HEK293 (cell line): ENCODE data around the gene PRR23A.
"Not testable (repeated sequence)": the region's sequence is repeated elsewhere in the genome, so short reads cannot be mapped to it uniquely, and the experiment has no call there.

Experiments
- CTCF ChIA-PET: fragments of 350-600 bp; formaldehyde crosslinking; extraction: SDS; loops from one replicate; lab custom pipeline; 2021; ENCODE audit warnings: antibody characterized with exemption; lab: Yijun Ruan, JAX
- POLR2A ChIA-PET: fragments of 300-600 bp; formaldehyde crosslinking; extraction: SDS; loops from one replicate; lab custom pipeline; 2020; ENCODE audit warnings: antibody characterized with exemption, inconsistent platforms; lab: Yijun Ruan, JAX
- H3K27ac ChIP-seq: fragments of 200-500 bp; sonication (Bioruptor generic); 2 replicates; pipeline ENCODE4 v1.5.1; 2014; ENCODE audit warnings: low read depth, low read length, control low read depth, inconsistent platforms; ENCODE audit errors: extremely low read depth
- H3K36me3 ChIP-seq, 2 experiments: fragments of 200-500 bp in 1 of 2; sonication (Bioruptor generic) in 1 of 2; 1 replicate in 1 of 2; 2 replicates in 1 of 2; pipeline ENCODE4 v1.5.1; 2014 to 2017; ENCODE audit warnings: inconsistent platforms in 2 of 2, low read length in 2 of 2; ENCODE audit not compliant: control insufficient read depth in 2 of 2, insufficient read depth in 1 of 2
- H3K4me1 ChIP-seq: fragments of 200-500 bp; sonication (Bioruptor generic); 2 replicates; pipeline ENCODE4 v1.5.1; 2014; ENCODE audit warnings: mild to moderate bottlenecking, low read length, inconsistent platforms; ENCODE audit not compliant: control insufficient read depth, insufficient read depth
- H3K4me3 ChIP-seq: 2 replicates; pipeline ENCODE4 v1.5.1; 2011; ENCODE audit warnings: low read depth, mild to moderate bottlenecking, control low read depth, low read length, moderate library complexity
- H3K9me3 ChIP-seq: fragments of 200-500 bp; sonication (Bioruptor generic); 2 replicates; pipeline ENCODE4 v1.5.1; 2014; ENCODE audit warnings: low read depth, low read length, inconsistent platforms; ENCODE audit not compliant: control insufficient read depth, insufficient read depth
- GLI2 ChIP-seq: fragments of 450-650 bp; formaldehyde crosslinking; IDR thresholded peaks from 2 replicates; pipeline ENCODE4; 2017; ENCODE audit warnings: missing biosample characterization, missing genetic modification characterization, low read depth, borderline replicate concordance
- GLIS1 ChIP-seq: fragments of 450-650 bp; formaldehyde crosslinking; IDR thresholded peaks from 2 replicates; pipeline ENCODE4 v1.5.1; 2016; ENCODE audit warnings: missing biosample characterization, missing genetic modification characterization
- SETDB1 ChIP-seq: IDR thresholded peaks from one replicate; pipeline ENCODE4 v1.6.1; 2017; ENCODE audit warnings: mild to moderate bottlenecking, low read length, moderate library complexity, mixed read lengths; ENCODE audit not compliant: insufficient read length
- ZBTB20 ChIP-seq: fragments of 450-650 bp; formaldehyde crosslinking; IDR thresholded peaks from 2 replicates; pipeline ENCODE4 v1.5.1; 2016; ENCODE audit warnings: missing biosample characterization, missing genetic modification characterization
- ZFP41 ChIP-seq: fragments of 450-650 bp; formaldehyde crosslinking; IDR thresholded peaks from 2 replicates; pipeline ENCODE4 v1.5.1; 2016; ENCODE audit warnings: missing biosample characterization, missing genetic modification characterization, borderline replicate concordance
- ZNF132 ChIP-seq: fragments of 450-650 bp; formaldehyde crosslinking; IDR thresholded peaks from 2 replicates; pipeline ENCODE4 v1.5.1; 2017; ENCODE audit warnings: missing biosample characterization, missing genetic modification characterization, borderline replicate concordance
- ZNF2 ChIP-seq: fragments of 450-650 bp; formaldehyde crosslinking; IDR thresholded peaks from 2 replicates; pipeline ENCODE4 v1.5.1; 2016; ENCODE audit warnings: missing biosample characterization, missing genetic modification characterization
- ZNF341 ChIP-seq: fragments of 450-650 bp; formaldehyde crosslinking; IDR thresholded peaks from 2 replicates; pipeline ENCODE4; 2016; ENCODE audit warnings: low read depth, missing biosample characterization, missing genetic modification characterization
- ZNF501 ChIP-seq: fragments of 450-650 bp; formaldehyde crosslinking; IDR thresholded peaks from 2 replicates; pipeline ENCODE4 v1.5.1; 2016; ENCODE audit warnings: missing biosample characterization, missing genetic modification characterization
- ZNF529 ChIP-seq: fragments of 450-650 bp; formaldehyde crosslinking; IDR thresholded peaks from 2 replicates; pipeline ENCODE4 v1.5.1; 2017; ENCODE audit warnings: missing genetic modification characterization, missing biosample characterization; ENCODE audit not compliant: insufficient replicate concordance
- TF ChIP-seq, protein P1 (sequence below): fragments of 450-650 bp; formaldehyde crosslinking; IDR thresholded peaks from 2 replicates; pipeline ENCODE4; 2016; ENCODE audit warnings: missing biosample characterization, missing genetic modification characterization
- TF ChIP-seq, protein P2 (sequence below): fragments of 450-650 bp; formaldehyde crosslinking; IDR thresholded peaks from 2 replicates; pipeline ENCODE4 v1.5.1; 2016; ENCODE audit warnings: missing biosample characterization, missing genetic modification characterization
- TF ChIP-seq, protein P3 (sequence below): fragments of 450-650 bp; formaldehyde crosslinking; IDR thresholded peaks from 2 replicates; pipeline ENCODE4 v1.5.0; 2017; ENCODE audit warnings: missing biosample characterization, missing genetic modification characterization, borderline replicate concordance
- TF ChIP-seq, protein P4 (sequence below): sonication (generic); formaldehyde crosslinking; IDR thresholded peaks from 2 replicates; pipeline ENCODE4 v1.8.1; 2022; ENCODE audit warnings: mild to moderate bottlenecking, moderate library complexity, missing genetic modification reagents

PRR23A gene

DNA sequence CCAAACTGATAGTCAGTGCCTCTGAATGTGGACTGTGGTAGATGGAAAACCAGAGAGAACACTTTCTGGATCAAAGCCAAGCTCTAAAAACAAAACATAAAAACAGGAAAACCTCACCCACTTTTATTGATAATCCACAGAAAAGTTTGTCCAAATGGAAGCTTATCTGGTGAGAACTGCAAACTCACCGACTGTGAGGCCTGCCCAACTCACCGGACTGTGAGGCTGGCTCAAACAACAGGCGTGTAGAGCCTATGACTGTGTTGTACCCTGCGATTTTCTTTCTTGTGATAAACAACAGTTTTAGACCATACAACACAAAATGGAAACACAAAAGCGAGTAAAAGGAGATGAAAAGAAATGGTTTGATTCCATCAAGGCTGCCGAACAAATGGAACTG lies 31.4 kb upstream of the PRR23A start:
- POLR2A ChIA-PET = no interaction called here
- no peak overlapping the region for H3K4me3 ChIP-seq
- no peak for TF ChIP-seq ZNF341 (tag by site-specific recombination)
- TF ChIP-seq, protein P1, sequence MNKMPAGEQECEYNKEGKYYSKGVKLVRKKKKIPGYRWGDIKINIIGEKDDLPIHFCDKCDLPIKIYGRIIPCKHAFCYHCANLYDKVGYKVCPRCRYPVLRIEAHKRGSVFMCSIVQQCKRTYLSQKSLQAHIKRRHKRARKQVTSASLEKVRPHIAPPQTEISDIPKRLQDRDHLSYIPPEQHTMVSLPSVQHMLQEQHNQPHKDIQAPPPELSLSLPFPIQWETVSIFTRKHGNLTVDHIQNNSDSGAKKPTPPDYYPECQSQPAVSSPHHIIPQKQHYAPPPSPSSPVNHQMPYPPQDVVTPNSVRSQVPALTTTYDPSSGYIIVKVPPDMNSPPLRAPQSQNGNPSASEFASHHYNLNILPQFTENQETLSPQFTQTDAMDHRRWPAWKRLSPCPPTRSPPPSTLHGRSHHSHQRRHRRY (tag by site-specific recombination) = no peak
- TF ChIP-seq, protein P2, sequence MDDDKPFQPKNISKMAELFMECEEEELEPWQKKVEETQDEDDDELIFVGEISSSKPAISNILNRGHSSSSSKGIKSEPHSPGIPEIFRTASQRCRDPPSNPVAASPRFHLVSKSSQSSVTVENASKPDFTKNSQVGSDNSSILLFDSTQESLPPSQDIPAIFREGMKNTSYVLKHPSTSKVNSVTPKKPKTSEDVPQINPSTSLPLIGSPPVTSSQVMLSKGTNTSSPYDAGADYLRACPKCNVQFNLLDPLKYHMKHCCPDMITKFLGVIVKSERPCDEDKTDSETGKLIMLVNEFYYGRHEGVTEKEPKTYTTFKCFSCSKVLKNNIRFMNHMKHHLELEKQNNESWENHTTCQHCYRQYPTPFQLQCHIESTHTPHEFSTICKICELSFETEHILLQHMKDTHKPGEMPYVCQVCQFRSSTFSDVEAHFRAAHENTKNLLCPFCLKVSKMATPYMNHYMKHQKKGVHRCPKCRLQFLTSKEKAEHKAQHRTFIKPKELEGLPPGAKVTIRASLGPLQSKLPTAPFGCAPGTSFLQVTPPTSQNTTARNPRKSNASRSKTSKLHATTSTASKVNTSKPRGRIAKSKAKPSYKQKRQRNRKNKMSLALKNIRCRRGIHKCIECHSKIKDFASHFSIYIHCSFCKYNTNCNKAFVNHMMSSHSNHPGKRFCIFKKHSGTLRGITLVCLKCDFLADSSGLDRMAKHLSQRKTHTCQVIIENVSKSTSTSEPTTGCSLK (tag by site-specific recombination) = no peak
- no peak for TF ChIP-seq GLI2
- no peak for TF ChIP-seq ZBTB20 (tag by site-specific recombination)
- no peak for TF ChIP-seq ZNF2 (tag by site-specific recombination)
- TF ChIP-seq, protein P3, sequence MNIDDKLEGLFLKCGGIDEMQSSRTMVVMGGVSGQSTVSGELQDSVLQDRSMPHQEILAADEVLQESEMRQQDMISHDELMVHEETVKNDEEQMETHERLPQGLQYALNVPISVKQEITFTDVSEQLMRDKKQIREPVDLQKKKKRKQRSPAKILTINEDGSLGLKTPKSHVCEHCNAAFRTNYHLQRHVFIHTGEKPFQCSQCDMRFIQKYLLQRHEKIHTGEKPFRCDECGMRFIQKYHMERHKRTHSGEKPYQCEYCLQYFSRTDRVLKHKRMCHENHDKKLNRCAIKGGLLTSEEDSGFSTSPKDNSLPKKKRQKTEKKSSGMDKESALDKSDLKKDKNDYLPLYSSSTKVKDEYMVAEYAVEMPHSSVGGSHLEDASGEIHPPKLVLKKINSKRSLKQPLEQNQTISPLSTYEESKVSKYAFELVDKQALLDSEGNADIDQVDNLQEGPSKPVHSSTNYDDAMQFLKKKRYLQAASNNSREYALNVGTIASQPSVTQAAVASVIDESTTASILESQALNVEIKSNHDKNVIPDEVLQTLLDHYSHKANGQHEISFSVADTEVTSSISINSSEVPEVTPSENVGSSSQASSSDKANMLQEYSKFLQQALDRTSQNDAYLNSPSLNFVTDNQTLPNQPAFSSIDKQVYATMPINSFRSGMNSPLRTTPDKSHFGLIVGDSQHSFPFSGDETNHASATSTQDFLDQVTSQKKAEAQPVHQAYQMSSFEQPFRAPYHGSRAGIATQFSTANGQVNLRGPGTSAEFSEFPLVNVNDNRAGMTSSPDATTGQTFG (tag by site-specific recombination) = no peak
- no peak for TF ChIP-seq GLIS1 (tag by site-specific recombination)
- no peak for TF ChIP-seq ZNF501 (tag by site-specific recombination)
- TF ChIP-seq, protein P4, sequence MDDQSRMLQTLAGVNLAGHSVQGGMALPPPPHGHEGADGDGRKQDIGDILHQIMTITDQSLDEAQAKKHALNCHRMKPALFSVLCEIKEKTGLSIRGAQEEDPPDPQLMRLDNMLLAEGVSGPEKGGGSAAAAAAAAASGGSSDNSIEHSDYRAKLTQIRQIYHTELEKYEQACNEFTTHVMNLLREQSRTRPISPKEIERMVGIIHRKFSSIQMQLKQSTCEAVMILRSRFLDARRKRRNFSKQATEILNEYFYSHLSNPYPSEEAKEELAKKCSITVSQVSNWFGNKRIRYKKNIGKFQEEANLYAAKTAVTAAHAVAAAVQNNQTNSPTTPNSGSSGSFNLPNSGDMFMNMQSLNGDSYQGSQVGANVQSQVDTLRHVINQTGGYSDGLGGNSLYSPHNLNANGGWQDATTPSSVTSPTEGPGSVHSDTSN (CRISPR knock-in tag) = no peak
- CTCF ChIA-PET = no interaction called here
- H3K9me3 ChIP-seq = no peaks in the 10 kb centered on the region
- H3K27ac ChIP-seq = no peak overlapping the region
- H3K36me3 ChIP-seq = no peaks in the 10 kb centered on the region
- no peaks in the 10 kb centered on the region for H3K4me1 ChIP-seq

DNA sequence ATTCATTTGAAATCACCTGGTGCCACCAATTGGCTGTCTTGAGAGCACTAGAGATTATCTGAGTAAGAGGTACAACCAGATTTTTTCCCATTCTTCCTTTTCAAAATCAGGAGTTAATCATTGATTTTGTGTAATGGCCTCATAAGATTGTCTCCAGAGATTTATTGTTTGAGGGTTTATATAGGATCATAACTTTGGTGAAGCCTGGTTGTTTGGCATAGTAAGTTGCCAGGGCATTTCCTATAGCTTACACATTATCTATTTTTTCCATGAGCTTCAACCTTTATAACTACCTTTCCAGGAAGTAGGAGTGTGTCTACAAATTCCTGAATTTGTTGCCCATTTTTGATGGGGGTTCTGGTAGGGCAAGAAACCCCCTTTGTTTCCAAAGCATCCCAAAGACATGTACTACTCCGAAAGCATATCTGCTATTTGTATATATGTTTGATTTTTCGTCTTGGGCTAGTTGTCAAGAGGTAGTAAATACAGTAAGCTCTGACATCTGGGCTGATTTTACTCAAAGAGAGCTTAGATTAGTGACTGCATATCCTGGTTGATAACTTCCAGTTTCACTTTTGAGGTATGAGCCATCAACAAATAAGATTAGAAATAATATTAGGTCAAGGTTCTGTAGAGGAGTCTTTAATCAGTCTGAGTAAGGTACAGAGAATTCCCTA lies 26.4 kb upstream of the PRR23A start:
- Histone ChIP-seq H3K36me3 (no peaks in the 10 kb centered on the region), H3K4me1 (no peaks in the 10 kb centered on the region), H3K27ac (no peak overlapping the region)
- ChIA-PET CTCF (no interaction called here), POLR2A (interaction anchor here (0.6 kb wide), 1 partner anchor 700 kb away, joined by 3 read pairs; no protein-coding TSS in a partner anchor)
- TF ChIP-seq ZNF132 (tag by site-specific recombination) (no peak), ZFP41 (tag by site-specific recombination) (no peak)
- TF ChIP-seq, all 188 proteins: peak for 0
- H3K4me3 ChIP-seq = no peak overlapping the region
- H3K9me3 ChIP-seq = no peaks in the 10 kb centered on the region

DNA sequence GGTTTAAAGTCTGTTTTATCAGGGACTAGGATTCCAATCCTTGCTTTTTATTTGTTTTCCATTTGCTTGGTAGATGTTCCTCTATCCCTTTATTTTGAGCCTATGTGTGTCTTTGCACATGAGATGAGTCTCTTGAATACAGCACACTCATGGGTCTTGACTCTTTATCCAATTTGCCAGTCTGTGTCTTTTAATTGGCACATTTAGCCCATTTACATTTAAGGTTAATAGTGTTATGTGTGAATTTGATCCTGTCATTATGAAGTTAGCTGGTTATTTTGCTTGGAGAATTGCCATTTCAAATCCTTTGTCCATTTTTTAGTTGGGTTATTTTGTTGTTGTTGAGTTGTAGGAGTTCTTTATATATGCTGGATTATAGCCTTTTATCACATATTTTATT lies 24.5 kb upstream of the PRR23A start:
- CTCF ChIA-PET = not testable (repeated sequence)

More for the DNA sequence above, 24.5 kb upstream of the PRR23A start:
- H3K4me3 ChIP-seq, H3K27ac ChIP-seq, POLR2A ChIA-PET, H3K36me3 ChIP-seq, H3K4me1 ChIP-seq, H3K9me3 ChIP-seq: not testable (repeated sequence)
- TF ChIP-seq ZNF529 (peak; percentile 78), SETDB1 (peak; percentile 46)
